Activated B cell treated with CpG ODN at 0.5 μM for 24 hours (primary cell): ENCODE measurements around the gene BBS1. TPM values are rescaled to one million over a fixed set of nuclear protein-coding genes. Genes with fewer than 3 reads are reported as not detected.

Experiments
- ATAC-seq: fragments of 200-7000 bp; cut with Tn5 transposase; one replicate; pipeline ENCODE4 v1.10.0; 2021; ENCODE audit warnings: low read depth, mild to moderate bottlenecking, moderate library complexity
- CTCF ChIA-PET: fragments of 350-600 bp; sonication (Branson Sonifier 250); formaldehyde crosslinking; loops from one replicate; lab custom pipeline; 2021; ENCODE audit warnings: antibody characterized with exemption; lab: Charles Lee
- POLR2A ChIA-PET: fragments of 350-600 bp; sonication (Branson Sonifier 250); formaldehyde crosslinking; loops from one replicate; lab custom pipeline; 2021; ENCODE audit warnings: antibody characterized with exemption; lab: Charles Lee
- DNase-seq: peaks from one replicate; pipeline ENCODE4 v3.0.0; 2022
- H3K27ac Mint-ChIP-seq: one replicate; pipeline ENCODE4 v1.8.0; 2020; ENCODE audit warnings: mixed read lengths
- H3K27me3 Mint-ChIP-seq: one replicate; pipeline ENCODE4 v1.8.0; 2021; ENCODE audit warnings: mixed read lengths
- H3K36me3 Mint-ChIP-seq: one replicate; pipeline ENCODE4 v1.8.0; 2021; ENCODE audit warnings: low read depth, mixed read lengths
- H3K4me1 Mint-ChIP-seq: one replicate; pipeline ENCODE4 v1.8.0; 2021; ENCODE audit warnings: mixed read lengths
- H3K4me3 Mint-ChIP-seq: one replicate; pipeline ENCODE4 v1.8.0; 2020; ENCODE audit warnings: mild to moderate bottlenecking, mixed read lengths
- H3K9me3 Mint-ChIP-seq: one replicate; pipeline ENCODE4 v1.8.0; 2020; ENCODE audit warnings: mixed read lengths
- CTCF ChIP-seq: fragments of 200-600 bp; IDR thresholded peaks from one replicate; pipeline ENCODE4 v1.8.0; 2022; ENCODE audit warnings: antibody characterized with exemption, mild to moderate bottlenecking
- intact Hi-C: fragments of 100-400 bp; cut with micrococcal nuclease; formaldehyde crosslinking; loops from one replicate; pipeline ENCODE4 v1.15.1; 2024
- total RNA-seq: library from RNA; stranded (reverse); gene quantifications from 2 replicates; pipeline ENCODE4 v1.2.3, GENCODE V29; 2022

The BBS1 gene
- total RNA-seq, 1 donor from 2014 or later = 38.8 TPM

GRCh38 chr11:66548774-66549630 is 38.6 kb downstream of the BBS1 start:
- Mint-ChIP-seq H3K4me3 (no peak overlapping the region), H3K4me1 (peaks cover 19% of the 10 kb centered on the region), H3K27me3 (no peaks in the 10 kb centered on the region), H3K9me3 (no peaks in the 10 kb centered on the region), H3K27ac (no peak overlapping the region), H3K36me3 (no peaks in the 10 kb centered on the region)
- DNase-seq = no peak
- ChIA-PET POLR2A (no interaction called here), CTCF (interaction anchor here (1.2 kb wide), 1 partner anchor 29 kb away, joined by 3 read pairs; no protein-coding TSS in a partner anchor)
- ATAC-seq = no peak
- intact Hi-C loops = loop anchor here (5.0 to 10.0 kb wide), 2 partner anchors 68 to 296 kb away; partner anchors contain the start of genes RBM14 and RCE1
- TF ChIP-seq CTCF = no peak

DNA sequence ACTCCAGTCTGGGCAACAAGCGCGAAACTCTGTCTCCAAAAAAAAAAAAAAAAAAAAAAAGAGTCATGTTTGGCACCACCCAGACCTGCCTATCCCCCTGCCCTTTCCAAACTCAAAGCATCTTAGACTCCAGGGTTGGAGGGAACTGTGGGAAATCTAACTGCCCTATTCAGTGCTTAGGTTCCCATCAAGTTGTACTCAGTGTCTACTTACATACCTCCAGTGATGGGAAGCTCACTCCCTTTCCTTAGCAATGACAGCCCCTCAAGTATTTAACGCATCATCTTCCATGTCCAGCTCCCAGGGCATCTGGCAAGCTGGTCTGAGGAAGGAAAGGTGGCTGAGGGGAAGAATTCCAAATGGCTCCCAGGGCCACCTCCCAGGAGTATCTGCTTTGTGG is 39.3 kb downstream of the BBS1 start:
- Mint-ChIP-seq H3K27ac (no peak overlapping the region), H3K4me1 (peaks cover 14% of the 10 kb centered on the region), H3K36me3 (no peaks in the 10 kb centered on the region), H3K9me3 (no peaks in the 10 kb centered on the region), H3K27me3 (no peaks in the 10 kb centered on the region), H3K4me3 (no peak overlapping the region)
- DNase-seq (no peak), ATAC-seq (no peak)
- TF ChIP-seq CTCF = no peak
- ChIA-PET POLR2A (no interaction called here), CTCF (interaction anchor here (1.2 kb wide), 1 partner anchor 28 kb away, joined by 3 read pairs; no protein-coding TSS in a partner anchor)
- intact Hi-C loops = loop anchor here (5.0 to 10.0 kb wide), 2 partner anchors 68 to 295 kb away; partner anchors contain the start of genes RBM14 and RCE1

GRCh38 chr11:66550887-66551286 is 40.5 kb downstream of the BBS1 start:
- H3K4me1 Mint-ChIP-seq = peaks cover 7% of the 10 kb centered on the region
- no peak overlapping the region for H3K4me3 Mint-ChIP-seq
- H3K36me3 Mint-ChIP-seq = no peaks in the 10 kb centered on the region
- no peak for DNase-seq
- H3K27ac Mint-ChIP-seq = no peak overlapping the region
- H3K9me3 Mint-ChIP-seq = no peaks in the 10 kb centered on the region
- POLR2A ChIA-PET = no interaction called here
- no peaks in the 10 kb centered on the region for H3K27me3 Mint-ChIP-seq
- TF ChIP-seq CTCF = no peak
- intact Hi-C loops = no loop called here
- no peak for ATAC-seq
- CTCF ChIA-PET = no interaction called here

GRCh38 chr11:66554602-66555001 is 44.2 kb downstream of the BBS1 start:
- Mint-ChIP-seq H3K27me3 (peaks cover 12% of the 10 kb centered on the region), H3K27ac (no peak overlapping the region), H3K4me3 (no peak overlapping the region), H3K36me3 (no peaks in the 10 kb centered on the region), H3K9me3 (no peaks in the 10 kb centered on the region), H3K4me1 (peaks cover 7% of the 10 kb centered on the region)
- ChIA-PET CTCF (no interaction called here), POLR2A (interaction anchor here (0.6 kb wide), 1 partner anchor 85 kb away, joined by 4 read pairs; no protein-coding TSS in a partner anchor)
- ATAC-seq = no peak
- intact Hi-C loops = no loop called here
- DNase-seq = no peak
- TF ChIP-seq CTCF = no peak

DNA sequence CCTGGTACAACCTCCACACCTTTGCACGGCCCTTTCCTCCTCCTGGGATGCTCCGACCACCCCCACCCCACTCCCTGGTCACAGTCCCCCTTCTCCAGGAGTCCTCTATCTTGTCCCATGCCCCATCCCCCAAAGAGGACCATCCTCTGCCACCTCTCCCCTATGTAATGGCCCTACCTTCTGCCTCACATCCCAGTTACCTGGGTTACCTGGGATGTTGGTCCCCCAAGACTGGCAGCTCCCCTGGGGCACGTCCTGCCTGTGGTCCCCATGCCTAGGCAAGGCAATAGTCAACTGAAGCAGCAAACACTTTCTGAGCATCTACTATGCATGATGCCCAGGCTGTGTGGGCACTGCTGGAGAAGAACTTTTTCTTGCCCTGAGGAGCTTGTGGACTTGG is 45.0 kb downstream of the BBS1 start:
- Mint-ChIP-seq H3K4me1 (peaks cover 7% of the 10 kb centered on the region), H3K27ac (no peak overlapping the region), H3K9me3 (no peaks in the 10 kb centered on the region), H3K27me3 (peaks cover 16% of the 10 kb centered on the region), H3K4me3 (no peak overlapping the region), H3K36me3 (no peaks in the 10 kb centered on the region)
- intact Hi-C loops = no loop called here
- ATAC-seq (no peak), DNase-seq (no peak)
- POLR2A ChIA-PET = interaction anchor here (0.6 kb wide), 2 partner anchors 9 to 15 kb away, joined by 3 to 5 read pairs; partner anchors contain the start of genes ACTN3 and ZDHHC24
- CTCF ChIA-PET = no interaction called here
- TF ChIP-seq CTCF = no peak
